ENCODE data around the gene LVRN. TPM values are rescaled to one million over a fixed set of nuclear protein-coding genes. Genes with fewer than 3 reads are reported as not detected.

Gene LVRN
- total RNA-seq, 1 experiment from 2014 or later = 0.09 TPM

GRCh38 chr5:115954144-115954543 is 8.1 kb upstream of the LVRN start:
- TF ChIP-seq CTCF (conservative IDR thresholded peaks at IDR 0.05) = no peak
- no peak overlapping the region for H3K4me2 ChIP-seq (ENCODE audit: insufficient read depth, insufficient read length, low read length)

More at GRCh38 chr5:115954144-115954543, 8.1 kb upstream of the LVRN start:
- Mint-ChIP-seq H3K36me3 (ENCODE audit: insufficient read depth in 1 of 3, low read depth in 3 of 3) (no peaks in the 10 kb centered on the region), H3K27ac (no peak overlapping the region; a peak in 1 of 7 replicates), H3K4me1 (peaks cover 28 to 30% of the 10 kb centered on the region in 2 experiments), H3K4me3 (no peak overlapping the region), H3K9me3 (no peaks in the 10 kb centered on the region), H3K27me3 (ENCODE audit: low read depth) (no peaks in the 10 kb centered on the region)
- no peak overlapping the region for H3K23ac ChIP-seq (ENCODE audit: insufficient read length, low read depth, low read length)
- no peak overlapping the region for H2AK5ac ChIP-seq (ENCODE audit: insufficient read length, low read length)
- H2BK5ac ChIP-seq (ENCODE audit: insufficient read length, low read length) = no peak overlapping the region
- no peak overlapping the region for H2BK12ac ChIP-seq (ENCODE audit: insufficient read length, low read depth, low read length)
- H3K56ac ChIP-seq (ENCODE audit: insufficient read length, low read depth, low read length) = no peak overlapping the region
- H4K20me1 ChIP-seq (ENCODE audit: control insufficient read depth, insufficient read depth, insufficient read length) = no peaks in the 10 kb centered on the region
- H2BK15ac ChIP-seq (ENCODE audit: low read depth, low read length) = no peak overlapping the region
- no peaks in the 10 kb centered on the region for H3K79me2 ChIP-seq (ENCODE audit: insufficient read depth, low read length)
- H3K9me3 ChIP-seq (ENCODE audit: control insufficient read depth, low read depth, low read length) = no peaks in the 10 kb centered on the region
- no peak overlapping the region for H3T11ph ChIP-seq (ENCODE audit: low read length)
- H2AFZ ChIP-seq (ENCODE audit: low read length) = no peak overlapping the region
- H4K91ac ChIP-seq (ENCODE audit: insufficient read length, low read depth, low read length) = no peak overlapping the region
- no peak overlapping the region for H2BK20ac ChIP-seq (ENCODE audit: low read depth, low read length, poor library complexity, severe bottlenecking)
- no peaks in the 10 kb centered on the region for H3K23me2 ChIP-seq (ENCODE audit: insufficient read length, low read depth, low read length, poor library complexity, severe bottlenecking)
- H3K27me3 ChIP-seq (ENCODE audit: insufficient read depth, low read length) = no peaks in the 10 kb centered on the region
- no peak for DNase-seq
- no peak overlapping the region for H3K14ac ChIP-seq (ENCODE audit: insufficient read depth, low read length)
- no peak overlapping the region for H3K9ac ChIP-seq (ENCODE audit: extremely low read depth, insufficient read length, low read length)
- H3K27ac ChIP-seq (ENCODE audit: insufficient read length, low read depth, low read length) = no peak overlapping the region
- H4K5ac ChIP-seq (ENCODE audit: insufficient read length, low read depth, low read length) = no peak overlapping the region
- no peaks in the 10 kb centered on the region for H3K4me1 ChIP-seq (ENCODE audit: insufficient read depth, low read length)
- H4K8ac ChIP-seq (replicated peaks; ENCODE audit: insufficient read length, low read depth, low read length) = no peak overlapping the region
- no peak overlapping the region for H3K4ac ChIP-seq (ENCODE audit: low read depth, low read length)
- H3K18ac ChIP-seq (ENCODE audit: insufficient read length, low read depth, low read length) = no peak overlapping the region
- no peaks in the 10 kb centered on the region for H3K79me1 ChIP-seq (ENCODE audit: insufficient read depth, low read depth, low read length, poor library complexity, severe bottlenecking)
- H2BK120ac ChIP-seq (ENCODE audit: low read depth, low read length, poor library complexity, severe bottlenecking) = no peak overlapping the region

All from H9 (cell line).